ENCODE measurements around the gene MTPN.

Gene MTPN, protein sequence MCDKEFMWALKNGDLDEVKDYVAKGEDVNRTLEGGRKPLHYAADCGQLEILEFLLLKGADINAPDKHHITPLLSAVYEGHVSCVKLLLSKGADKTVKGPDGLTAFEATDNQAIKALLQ

GRCh38 chr7:135977007-135977741 is at the start of gene MTPN:
Gene MTPN (minus strand): TSS chr7:135977359. CDS start chr7:135977100, 259 bp downstream.
- peak; percentile 55 to 98 (median 94) for DNase-seq

- no peak for DNase-seq
Measured at GRCh38 chr7:136026209-136026608, 49.0 kb upstream of the MTPN start.

GRCh38 chr7:136023134-136023869 is 46.1 kb upstream of the MTPN start:
- no peak for DNase-seq

DNA sequence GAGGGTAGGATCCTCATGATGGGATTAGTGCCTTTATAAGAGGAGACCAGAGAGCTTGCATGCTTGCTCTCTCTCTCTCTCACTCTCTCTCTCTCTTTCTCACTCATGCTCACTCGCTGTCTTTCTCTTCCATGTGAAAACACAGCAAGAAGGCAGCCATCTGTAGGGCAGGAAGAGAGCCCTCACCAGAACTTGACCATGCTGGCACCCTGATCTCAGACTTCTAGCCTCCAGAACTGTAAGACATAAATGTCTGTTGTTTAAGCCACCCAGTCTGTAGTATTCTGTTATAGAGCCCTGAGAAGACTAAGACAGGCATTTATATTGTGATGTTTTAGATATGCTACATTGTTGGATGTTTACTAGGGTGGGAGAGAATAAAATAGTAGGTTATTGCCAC is 43.4 kb upstream of the MTPN start:
- no peak for DNase-seq

GRCh38 chr7:136018104-136018503 is 40.9 kb upstream of the MTPN start:
- no peak for DNase-seq

- no peak for DNase-seq
Measured at GRCh38 chr7:136016649-136017395, 39.7 kb upstream of the MTPN start.

- no peak for DNase-seq
Measured at GRCh38 chr7:136015638-136016037, 38.5 kb upstream of the MTPN start.

GRCh38 chr7:136014659-136015058 is 37.5 kb upstream of the MTPN start:
- no peak for DNase-seq

- no peak for DNase-seq
Measured at GRCh38 chr7:136012238-136012637, 35.1 kb upstream of the MTPN start.

- DNase-seq = peak in 1 of 58 donors; percentile 18
Measured at GRCh38 chr7:136009488-136010079, 32.4 kb upstream of the MTPN start.

- no peak for DNase-seq
Measured at GRCh38 chr7:136006208-136006607, 29.0 kb upstream of the MTPN start.

- DNase-seq = no peak
Measured at GRCh38 chr7:136004083-136004482, 26.9 kb upstream of the MTPN start.

DNA sequence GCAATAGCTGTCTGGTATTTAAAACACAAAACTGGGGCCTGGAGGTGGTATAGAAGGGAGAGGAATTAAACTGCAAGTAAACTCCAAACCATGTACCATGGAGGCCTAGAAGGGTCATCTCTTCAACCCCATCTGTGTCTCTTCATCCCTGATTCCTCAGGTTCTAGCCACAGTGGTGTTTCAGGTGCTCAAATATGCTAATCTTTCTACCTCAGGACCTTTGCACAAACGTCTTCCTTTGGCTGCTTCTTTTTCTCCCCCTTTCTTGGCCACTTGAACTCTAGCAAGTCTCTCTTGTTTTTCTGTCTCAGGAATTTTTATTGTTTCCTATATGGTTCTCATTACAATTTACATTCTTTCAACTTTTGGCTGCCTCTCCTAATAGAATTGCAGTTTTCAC is 25.6 kb upstream of the MTPN start:
- no peak for DNase-seq

- no peak for DNase-seq
Measured at GRCh38 chr7:136000288-136000913, 23.2 kb upstream of the MTPN start.

- DNase-seq = no peak
Measured at GRCh38 chr7:135998081-135998480, 20.9 kb upstream of the MTPN start.

DNA sequence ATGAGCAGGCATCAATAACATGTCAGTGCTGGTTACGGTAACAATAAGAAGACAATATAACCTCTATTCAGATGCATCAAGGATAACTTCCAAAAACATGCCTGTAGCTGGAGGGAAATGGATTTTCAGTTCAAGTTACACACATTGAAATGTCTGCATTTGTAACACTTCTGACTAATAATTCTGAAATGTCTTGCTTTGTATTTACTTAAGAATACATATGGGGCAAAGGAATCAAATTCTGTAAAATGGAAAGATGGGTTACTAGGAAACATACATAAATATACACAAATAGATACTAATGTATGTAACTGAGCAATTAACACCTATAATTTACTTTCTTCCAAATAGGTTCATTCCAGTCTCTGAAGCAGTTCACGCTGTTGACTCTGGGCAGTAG is 18.6 kb upstream of the MTPN start:
- no peak for DNase-seq

DNA sequence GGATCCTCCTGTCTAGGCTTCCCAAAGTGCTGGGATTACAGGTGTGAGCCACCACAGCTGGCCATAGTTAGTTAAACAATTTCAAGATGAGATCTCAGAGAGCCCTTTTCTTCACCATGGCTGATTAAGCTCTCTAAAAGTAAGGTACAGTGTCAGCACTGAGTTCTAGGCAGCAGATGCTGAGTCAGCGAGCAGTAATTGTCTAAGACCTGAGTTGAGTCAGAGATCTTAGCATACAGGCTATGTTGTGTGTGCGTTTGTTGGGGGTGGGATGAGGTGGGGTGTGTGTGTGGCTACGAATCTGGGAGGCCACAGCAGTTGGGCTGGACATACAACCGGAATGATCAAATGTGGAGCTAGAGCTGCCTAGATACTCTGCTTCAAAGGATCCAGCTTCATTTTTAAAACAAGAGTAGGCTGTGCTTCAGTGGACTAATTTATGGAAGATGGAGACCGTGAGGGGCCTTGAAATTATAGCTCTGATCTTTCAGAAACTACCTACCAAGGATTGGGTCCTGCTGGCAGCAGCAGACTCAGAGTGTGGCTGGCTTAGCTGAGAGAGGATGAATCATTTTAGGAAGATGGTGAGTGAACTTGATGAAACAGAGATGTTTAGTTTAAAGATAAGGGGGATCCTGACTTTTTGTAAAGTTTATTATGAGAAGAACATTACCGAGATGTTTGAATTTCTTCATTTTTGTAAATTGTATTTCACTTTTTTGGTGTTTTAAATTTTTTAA is 17.5 kb upstream of the MTPN start:
- no peak for DNase-seq

- DNase-seq = no peak
Measured at GRCh38 chr7:135993950-135994349, 16.8 kb upstream of the MTPN start.

DNA sequence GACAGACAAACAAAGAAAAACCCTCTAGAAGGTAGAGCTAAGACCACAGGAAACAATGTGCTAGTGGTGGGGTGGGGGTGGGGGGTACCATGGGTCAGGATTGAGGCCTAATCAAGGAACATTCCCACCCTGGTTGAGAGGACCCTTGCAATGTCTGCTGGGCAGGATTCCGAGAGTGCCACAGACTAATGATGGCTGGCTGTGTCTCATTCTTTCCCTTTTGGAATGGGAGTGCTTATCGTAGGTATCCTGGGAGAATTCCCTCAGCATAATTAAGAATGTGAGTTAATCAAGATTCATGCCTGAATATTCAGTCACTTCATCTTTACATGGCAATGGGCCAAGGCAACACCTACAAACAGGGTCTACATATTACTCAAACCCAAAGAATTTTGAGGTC is 14.7 kb upstream of the MTPN start:
- no peak for DNase-seq

DNA sequence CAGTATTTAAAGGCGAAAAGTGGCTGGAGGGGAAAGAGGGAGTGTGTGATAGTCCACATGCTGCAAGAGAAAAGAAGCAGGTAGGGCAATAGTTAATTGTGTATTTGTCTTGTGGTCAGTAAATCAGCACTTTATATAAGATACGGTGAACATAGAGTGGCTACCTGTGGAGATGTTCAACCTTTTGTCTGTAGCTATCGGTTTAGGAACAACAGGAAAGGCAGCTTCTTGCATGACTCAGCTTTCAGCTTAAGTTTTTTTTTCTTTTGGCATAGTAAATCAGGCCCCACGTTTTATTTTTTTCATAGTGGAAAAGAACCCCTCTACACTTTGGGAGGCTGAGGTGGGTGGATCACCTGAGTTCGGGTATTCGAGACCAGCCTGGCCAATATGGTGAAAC is 14.2 kb upstream of the MTPN start:
- DNase-seq = no peak
